C1 segment of cervical spinal cord (tissue), 14 donors: ENCODE data around the gene SCAANT1.

ENCODE experiments used
- DNase-seq, 14 donors: peaks; one replicate each; lab custom pipeline; 2025; lab: John Stamatoyannopoulos, UW

Gene SCAANT1

GRCh38 chr3:63905731-63906620, 6.2 kb downstream of the SCAANT1 start:
- DNase-seq, result no peak

GRCh38 chr3:63900459-63900858, 11.7 kb downstream of the SCAANT1 start:
- DNase-seq, result no peak

- DNase-seq, result no peak
Measured at GRCh38 chr3:63900010-63900409, 12.2 kb downstream of the SCAANT1 start.

- DNase-seq, result no peak
Measured at GRCh38 chr3:63896332-63897030, 15.7 kb downstream of the SCAANT1 start.

- DNase-seq, result no peak
Measured at GRCh38 chr3:63895422-63896189, 16.6 kb downstream of the SCAANT1 start.

- no peak for DNase-seq
Measured at GRCh38 chr3:63892773-63893352, 19.3 kb downstream of the SCAANT1 start.

GRCh38 chr3:63891518-63891917, 20.7 kb downstream of the SCAANT1 start:
- no peak for DNase-seq

- DNase-seq, result peak in 1 of 14 donors; percentile 15
Measured at GRCh38 chr3:63886858-63887257, 25.3 kb downstream of the SCAANT1 start.

- DNase-seq, result no peak
Measured at GRCh38 chr3:63880653-63881052, 31.5 kb downstream of the SCAANT1 start.

- no peak for DNase-seq
Measured at GRCh38 chr3:63878394-63879060, 33.7 kb downstream of the SCAANT1 start.

GRCh38 chr3:63877737-63878393, 34.3 kb downstream of the SCAANT1 start:
- no peak for DNase-seq

GRCh38 chr3:63876260-63876659, 35.9 kb downstream of the SCAANT1 start:
- no peak for DNase-seq

GRCh38 chr3:63875510-63875909, 36.7 kb downstream of the SCAANT1 start:
- no peak for DNase-seq

- no peak for DNase-seq
Measured at GRCh38 chr3:63874769-63875168, 37.4 kb downstream of the SCAANT1 start.

GRCh38 chr3:63872135-63872924, 39.9 kb downstream of the SCAANT1 start:
- DNase-seq, result no peak

GRCh38 chr3:63870615-63871005, 41.6 kb downstream of the SCAANT1 start:
- no peak for DNase-seq

- no peak for DNase-seq
Measured at GRCh38 chr3:63869940-63870614, 42.1 kb downstream of the SCAANT1 start.

GRCh38 chr3:63867225-63867624, 45.0 kb downstream of the SCAANT1 start:
- no peak for DNase-seq

- no peak for DNase-seq
Measured at GRCh38 chr3:63864965-63865327, 47.2 kb downstream of the SCAANT1 start.
